Coronary artery (tissue), 2 donors: ENCODE data around the gene GALR3.

Experiments used
- DNase-seq: peaks from one replicate; pipeline ENCODE4 v3.0.0-alpha.2; 2017; ENCODE audit warnings: low spot score
- H3K27ac ChIP-seq, 2 donors: fragments of 200-600 bp; sonication (generic); one replicate each; pipeline ENCODE4 v1.5.1; 2016 to 2019
- H3K4me3 ChIP-seq: fragments of 200-600 bp; sonication (generic); 2 replicates; pipeline ENCODE4 v1.5.1; 2016; ENCODE audit warnings: mild to moderate bottlenecking, moderate library complexity
- CTCF ChIP-seq: fragments of 200-600 bp; sonication (generic); IDR thresholded peaks from one replicate; pipeline ENCODE4 v1.5.1; 2019; ENCODE audit warnings: antibody characterized with exemption

Gene GALR3

GRCh38 chr22:37807410-37808293, 15.5 kb upstream of the GALR3 start, which contains the start of gene GCAT:
GCAT (plus strand) TSS chr22:37807934; CDS start chr22:37807968, 34 bp downstream.
- no peak for TF ChIP-seq CTCF
- H3K4me3 ChIP-seq, result peak within 1 kb of the TSS; percentile 83
- peak; percentile 98 for DNase-seq
- peak within 1 kb of the TSS; percentile 61 to 87 for H3K27ac ChIP-seq

GRCh38 chr22:37808294-37808657, 14.9 kb upstream of the GALR3 start:
- no peak for TF ChIP-seq CTCF
- no peak for DNase-seq
- Histone ChIP-seq H3K27ac (peak overlapping the region; percentile 61 to 87), H3K4me3 (peak overlapping the region; percentile 83)

GRCh38 chr22:37809672-37810333, 13.4 kb upstream of the GALR3 start:
- DNase-seq, result no peak
- TF ChIP-seq CTCF, result no peak
- no peak overlapping the region for H3K27ac ChIP-seq
- no peak overlapping the region for H3K4me3 ChIP-seq

- no peak for DNase-seq
- no peak for TF ChIP-seq CTCF
- Histone ChIP-seq H3K4me3 (no peak overlapping the region), H3K27ac (no peak overlapping the region)
These were observed 11.3 kb upstream of the GALR3 start for GRCh38 chr22:37811867-37812266.

GRCh38 chr22:37812869-37813678, 10.1 kb upstream of the GALR3 start:
- no peak overlapping the region for H3K27ac ChIP-seq
- DNase-seq, result no peak
- no peak for TF ChIP-seq CTCF

GRCh38 chr22:37815593-37815992, 7.6 kb upstream of the GALR3 start:
- Histone ChIP-seq H3K4me3 (no peak overlapping the region), H3K27ac (no peak overlapping the region)
- TF ChIP-seq CTCF, result no peak
- no peak for DNase-seq

More at GRCh38 chr22:37812869-37813678, 10.1 kb upstream of the GALR3 start:
- no peak overlapping the region for H3K4me3 ChIP-seq
